ENCODE data around the gene PRPF8.
"Not testable (repeated sequence)": the region's sequence is repeated elsewhere in the genome, so short reads cannot be mapped to it uniquely, and the experiment has no call there.

Gene PRPF8

GRCh38 chr17:1711804-1712203 lies 27.1 kb upstream of the PRPF8 start:
- no peak for TF ChIP-seq CTCF (IDR thresholded peaks at IDR 0.05; ENCODE audit: insufficient read depth, low read depth, low read length, missing control alignments)
- no peak overlapping the region for H3K4me3 ChIP-seq (ENCODE audit: low read length)
- DNase-seq (ENCODE audit: low read depth), result no peak

GRCh38 chr17:1710807-1711553 lies 26.3 kb upstream of the PRPF8 start:
- TF ChIP-seq CTCF (IDR thresholded peaks at IDR 0.05; ENCODE audit: insufficient read depth, low read depth, low read length, missing control alignments), result no peak
- peak; percentile 47 for DNase-seq (ENCODE audit: low read depth)
- H3K4me3 ChIP-seq (ENCODE audit: low read length), result peak overlapping the region; percentile 51

- H3K4me3 ChIP-seq (ENCODE audit: low read length), result peak within 1 kb of the TSS; percentile 51
- TF ChIP-seq CTCF (IDR thresholded peaks at IDR 0.05; ENCODE audit: insufficient read depth, low read depth, low read length, missing control alignments), result no peak
- peak; percentile 77 for DNase-seq (ENCODE audit: low read depth)
These were observed 25.5 kb upstream of the PRPF8 start, which contains the start of gene TLCD2 for GRCh38 chr17:1709971-1710806. TSS of gene TLCD2 (minus strand) at chr17:1710377. CDS start at chr17:1710242, 135 bp downstream.

GRCh38 chr17:1709403-1709951 lies 24.8 kb upstream of the PRPF8 start:
- no peak for DNase-seq (ENCODE audit: low read depth)
- TF ChIP-seq CTCF (IDR thresholded peaks at IDR 0.05; ENCODE audit: insufficient read depth, low read depth, low read length, missing control alignments), result no peak
- H3K4me3 ChIP-seq (ENCODE audit: low read length), result peak overlapping the region; percentile 51

GRCh38 chr17:1708791-1709346 lies 24.2 kb upstream of the PRPF8 start:
- not testable (repeated sequence) for H3K4me3 ChIP-seq (ENCODE audit: low read length); DNase-seq (ENCODE audit: low read depth)

- TF ChIP-seq CTCF (IDR thresholded peaks at IDR 0.05; ENCODE audit: insufficient read depth, low read depth, low read length, missing control alignments), result no peak
- DNase-seq (ENCODE audit: low read depth), result no peak
- no peak overlapping the region for H3K4me3 ChIP-seq (ENCODE audit: low read length)
These were observed 22.4 kb upstream of the PRPF8 start for GRCh38 chr17:1707107-1707506.

GRCh38 chr17:1705004-1705403 lies 20.3 kb upstream of the PRPF8 start:
- no peak overlapping the region for H3K4me3 ChIP-seq (ENCODE audit: low read length)
- DNase-seq (ENCODE audit: low read depth), result no peak
- no peak for TF ChIP-seq CTCF (IDR thresholded peaks at IDR 0.05; ENCODE audit: insufficient read depth, low read depth, low read length, missing control alignments)
